Measurements from ENCODE around the gene NUB1.

DNA sequence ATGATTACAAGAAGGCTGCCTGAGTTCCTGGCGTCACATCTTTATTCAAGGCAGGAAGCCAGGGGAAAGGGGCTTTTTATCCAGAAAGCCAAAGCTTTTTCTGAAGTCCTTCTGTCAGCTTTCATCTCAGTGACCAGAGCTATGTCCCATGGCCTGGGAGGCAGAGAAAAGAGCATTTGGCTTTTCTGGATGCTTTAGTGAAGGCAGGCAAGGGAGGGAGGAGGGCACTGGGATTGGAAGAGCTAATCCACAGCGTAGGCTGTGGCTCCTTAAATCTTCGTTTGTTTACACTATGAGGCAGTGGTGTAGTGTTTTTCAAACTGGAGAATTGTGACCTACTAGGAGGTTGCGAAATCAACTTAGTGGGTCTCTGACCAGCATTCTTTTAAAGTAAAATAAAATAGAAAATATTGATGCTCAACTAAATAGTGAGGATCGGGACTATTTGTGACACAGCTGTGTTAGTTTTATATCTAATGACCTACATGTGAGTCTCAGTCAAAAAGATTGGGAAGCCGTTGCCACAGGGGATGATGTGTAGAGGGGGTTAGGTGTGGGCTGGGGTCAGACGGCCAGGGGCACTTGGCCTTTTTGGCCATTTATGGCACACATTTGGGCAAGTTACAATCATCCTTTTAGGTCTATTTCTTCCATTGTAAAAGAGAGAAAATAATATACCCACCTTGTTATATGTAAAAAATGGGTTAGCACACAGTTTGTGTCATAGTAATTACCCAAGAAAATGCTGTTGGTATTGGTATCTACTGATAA, 84.2 kb downstream of the NUB1 start:
- TF ChIP-seq, protein P1, sequence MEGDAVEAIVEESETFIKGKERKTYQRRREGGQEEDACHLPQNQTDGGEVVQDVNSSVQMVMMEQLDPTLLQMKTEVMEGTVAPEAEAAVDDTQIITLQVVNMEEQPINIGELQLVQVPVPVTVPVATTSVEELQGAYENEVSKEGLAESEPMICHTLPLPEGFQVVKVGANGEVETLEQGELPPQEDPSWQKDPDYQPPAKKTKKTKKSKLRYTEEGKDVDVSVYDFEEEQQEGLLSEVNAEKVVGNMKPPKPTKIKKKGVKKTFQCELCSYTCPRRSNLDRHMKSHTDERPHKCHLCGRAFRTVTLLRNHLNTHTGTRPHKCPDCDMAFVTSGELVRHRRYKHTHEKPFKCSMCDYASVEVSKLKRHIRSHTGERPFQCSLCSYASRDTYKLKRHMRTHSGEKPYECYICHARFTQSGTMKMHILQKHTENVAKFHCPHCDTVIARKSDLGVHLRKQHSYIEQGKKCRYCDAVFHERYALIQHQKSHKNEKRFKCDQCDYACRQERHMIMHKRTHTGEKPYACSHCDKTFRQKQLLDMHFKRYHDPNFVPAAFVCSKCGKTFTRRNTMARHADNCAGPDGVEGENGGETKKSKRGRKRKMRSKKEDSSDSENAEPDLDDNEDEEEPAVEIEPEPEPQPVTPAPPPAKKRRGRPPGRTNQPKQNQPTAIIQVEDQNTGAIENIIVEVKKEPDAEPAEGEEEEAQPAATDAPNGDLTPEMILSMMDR (IDR thresholded peaks at IDR 0.05): no peak
- TF ChIP-seq POLR2A (IDR thresholded peaks at IDR 0.05): no peak
